ENCODE results near the gene MAN2A1.
"Not testable (repeated sequence)": the region's sequence is repeated elsewhere in the genome, so short reads cannot be mapped to it uniquely, and the experiment has no call there.

MAN2A1 gene

GRCh38 chr5:109873687-109874086, 184.0 kb downstream of the MAN2A1 start:
- no peak for DNase-seq (ENCODE audit: low read depth)

GRCh38 chr5:109874108-109874507, 184.4 kb downstream of the MAN2A1 start:
- no peak for DNase-seq (ENCODE audit: low read depth)

GRCh38 chr5:109876030-109876725, 186.5 kb downstream of the MAN2A1 start:
- no peak for DNase-seq (ENCODE audit: low read depth)

- DNase-seq (ENCODE audit: low read depth), result no peak
These were observed 187.4 kb downstream of the MAN2A1 start for GRCh38 chr5:109876941-109877669.

GRCh38 chr5:109877670-109878045, 187.9 kb downstream of the MAN2A1 start:
- DNase-seq (ENCODE audit: low read depth), result no peak

GRCh38 chr5:109878887-109879286, 189.2 kb downstream of the MAN2A1 start:
- DNase-seq (ENCODE audit: low read depth), result no peak

- no peak for DNase-seq (ENCODE audit: low read depth)
These were observed 191.4 kb downstream of the MAN2A1 start for GRCh38 chr5:109880907-109881685.

- DNase-seq (ENCODE audit: low read depth), result no peak
These were observed 192.8 kb downstream of the MAN2A1 start for GRCh38 chr5:109882546-109882945.

- no peak for DNase-seq (ENCODE audit: low read depth)
These were observed 194.9 kb downstream of the MAN2A1 start for GRCh38 chr5:109884676-109885075.

GRCh38 chr5:109885205-109885604, 195.5 kb downstream of the MAN2A1 start:
- DNase-seq (ENCODE audit: low read depth), result no peak

- DNase-seq (ENCODE audit: low read depth), result no peak
These were observed 199.3 kb downstream of the MAN2A1 start for GRCh38 chr5:109888989-109889388.

GRCh38 chr5:109893271-109893670, 203.5 kb downstream of the MAN2A1 start:
- DNase-seq (ENCODE audit: low read depth), result not testable (repeated sequence)

- DNase-seq (ENCODE audit: low read depth), result no peak
These were observed 208.8 kb downstream of the MAN2A1 start for GRCh38 chr5:109898269-109899162.

- no peak for DNase-seq (ENCODE audit: low read depth)
These were observed 209.4 kb downstream of the MAN2A1 start for GRCh38 chr5:109899163-109899535.

GRCh38 chr5:109900461-109900860, 210.7 kb downstream of the MAN2A1 start:
- DNase-seq (ENCODE audit: low read depth), result no peak

GRCh38 chr5:109900911-109901627, 211.3 kb downstream of the MAN2A1 start:
- no peak for DNase-seq (ENCODE audit: low read depth)

- DNase-seq (ENCODE audit: low read depth), result no peak
These were observed 211.9 kb downstream of the MAN2A1 start for GRCh38 chr5:109901628-109901981.

GRCh38 chr5:109903061-109903460, 213.3 kb downstream of the MAN2A1 start:
- DNase-seq (ENCODE audit: low read depth), result no peak

GRCh38 chr5:109905906-109906305, 216.2 kb downstream of the MAN2A1 start:
- no peak for DNase-seq (ENCODE audit: low read depth)

- no peak for DNase-seq (ENCODE audit: low read depth)
These were observed 217.5 kb downstream of the MAN2A1 start for GRCh38 chr5:109907189-109907588.

- DNase-seq (ENCODE audit: low read depth), result no peak
These were observed 218.0 kb downstream of the MAN2A1 start for GRCh38 chr5:109907731-109908130.

All from activated T-helper 1 cell treated with Interleukin-2 at 50 U/mL for 16 hours (primary cell).